NCI-H2196 treated with DMSO at 0.1 percent for 48 hours (cell line): Measurements from ENCODE around the gene IL17RC.
"Not testable (repeated sequence)": the region's sequence is repeated elsewhere in the genome, so short reads cannot be mapped to it uniquely, and the experiment has no call there.

ENCODE experiments used
- DNase-seq: peaks from one replicate; lab custom pipeline; 2025; ENCODE audit not compliant: unreplicated experiment; lab: John Stamatoyannopoulos, UW

The IL17RC gene

DNA sequence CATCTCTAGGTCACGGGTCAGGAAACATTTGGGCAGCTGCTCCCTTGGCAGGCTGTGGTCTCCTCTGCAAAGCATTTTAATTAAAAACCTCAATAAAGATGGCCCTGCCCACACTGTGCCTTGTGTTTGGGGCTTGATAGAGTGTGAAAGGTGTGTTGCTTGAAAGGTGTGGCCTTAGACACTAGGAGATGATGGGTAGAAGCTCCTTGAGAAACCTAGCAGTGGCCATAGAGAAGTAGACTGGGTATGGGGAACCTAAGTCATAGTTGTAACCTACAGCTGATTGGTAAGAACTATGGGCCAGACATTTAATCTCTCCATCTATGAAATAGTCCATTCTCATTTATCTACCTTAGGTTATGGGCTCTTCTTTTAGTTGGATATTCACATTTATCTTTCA lies 23.2 kb upstream of the IL17RC start:
- no peak for DNase-seq

GRCh38 chr3:9895715-9896114 lies 21.2 kb upstream of the IL17RC start:
- not testable (repeated sequence) for DNase-seq

- DNase-seq = not testable (repeated sequence)
Measured at GRCh38 chr3:9896755-9897407, 20.0 kb upstream of the IL17RC start.

DNA sequence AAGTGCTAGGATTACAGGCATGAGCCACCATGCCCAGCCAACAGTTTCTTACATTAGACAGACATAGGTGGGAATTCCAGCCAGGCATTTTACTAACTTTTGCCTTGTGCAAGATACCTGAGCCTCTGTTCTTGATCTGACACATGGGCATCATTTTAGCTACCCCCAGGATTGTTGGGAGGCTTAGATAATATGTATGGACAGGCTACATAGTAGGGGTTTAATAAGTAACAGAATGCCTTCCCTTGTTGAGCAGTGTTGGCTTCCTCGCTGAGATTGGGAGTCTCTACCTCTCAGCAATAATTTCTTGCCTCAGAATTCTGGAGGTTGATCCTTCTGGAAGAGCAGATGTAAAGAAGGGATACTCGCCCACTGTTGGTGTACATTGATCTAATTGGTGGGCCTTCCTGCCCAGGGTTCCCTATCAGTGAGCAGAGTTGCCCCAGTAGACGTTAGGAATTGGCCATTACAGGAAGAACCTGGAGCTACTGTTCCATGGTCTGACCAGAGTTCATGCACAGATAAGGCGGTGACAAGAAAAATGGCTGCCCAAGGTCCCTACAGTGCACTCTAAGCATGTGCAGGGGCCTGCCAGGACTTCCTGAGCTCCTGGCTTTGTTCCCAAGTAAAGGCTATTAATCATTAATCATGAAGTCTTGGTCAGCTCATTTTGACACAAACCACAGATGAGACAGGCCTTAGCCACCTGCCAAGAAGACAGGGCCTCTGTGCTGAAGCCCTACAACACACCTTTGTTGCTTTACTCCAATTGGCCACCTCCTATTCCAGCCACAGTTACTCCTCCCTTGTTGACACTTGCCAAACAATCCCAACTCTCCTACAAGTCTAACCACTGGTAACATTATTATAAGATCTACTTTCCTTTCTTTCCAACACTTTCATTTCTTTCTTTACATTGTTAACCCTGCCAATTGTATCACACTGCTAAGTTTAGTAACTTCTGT lies 19.2 kb upstream of the IL17RC start:
- DNase-seq = no peak

- DNase-seq = no peak
Measured at GRCh38 chr3:9898467-9899241, 18.2 kb upstream of the IL17RC start.

DNA sequence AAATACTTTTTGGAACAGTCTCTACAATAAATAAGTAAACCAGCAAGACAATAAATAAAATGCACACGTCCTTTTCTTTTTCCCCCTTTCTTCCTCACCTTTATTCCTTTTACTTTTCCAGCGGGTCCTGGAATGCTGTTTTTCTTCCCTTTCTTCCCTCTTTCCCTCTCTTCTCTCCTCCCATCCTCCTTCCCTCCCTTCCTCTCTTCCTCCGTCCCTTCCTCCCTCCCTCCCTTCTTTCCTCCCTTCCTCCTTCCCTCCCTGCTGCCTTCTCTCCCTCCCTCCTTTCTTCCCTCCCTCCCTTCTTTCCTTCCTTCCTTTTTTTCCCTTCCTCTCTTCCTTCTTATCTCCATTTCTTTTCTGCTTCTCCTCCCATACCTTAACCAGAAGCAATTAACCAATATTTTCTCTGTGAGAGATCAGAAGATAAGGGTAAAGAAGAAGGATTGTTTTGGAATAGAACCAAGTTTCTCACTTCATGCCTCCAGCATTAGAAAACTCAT lies 17.6 kb upstream of the IL17RC start:
- no peak for DNase-seq

DNA sequence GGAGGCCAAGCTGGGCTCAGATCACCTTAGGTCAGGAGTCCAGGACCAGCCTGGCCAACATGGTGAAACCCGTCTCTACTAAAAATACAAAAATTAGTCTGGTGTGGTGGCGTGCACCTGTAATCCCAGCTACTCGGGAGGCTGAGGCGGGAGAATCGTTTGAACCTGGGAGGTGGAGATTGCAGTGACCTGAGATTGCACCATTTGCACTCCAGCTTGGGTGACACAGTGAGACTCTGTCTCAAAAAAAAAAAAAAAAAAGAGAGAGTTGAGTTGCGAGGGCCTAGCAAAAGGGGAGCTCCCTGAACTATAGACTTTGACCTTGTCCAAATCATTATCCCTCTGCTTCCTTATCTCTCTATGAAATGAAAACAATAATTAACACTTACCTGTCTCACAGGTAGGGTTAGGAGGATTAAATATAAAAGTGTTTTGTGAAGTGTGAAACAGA lies 15.9 kb upstream of the IL17RC start:
- DNase-seq = not testable (repeated sequence)

DNA sequence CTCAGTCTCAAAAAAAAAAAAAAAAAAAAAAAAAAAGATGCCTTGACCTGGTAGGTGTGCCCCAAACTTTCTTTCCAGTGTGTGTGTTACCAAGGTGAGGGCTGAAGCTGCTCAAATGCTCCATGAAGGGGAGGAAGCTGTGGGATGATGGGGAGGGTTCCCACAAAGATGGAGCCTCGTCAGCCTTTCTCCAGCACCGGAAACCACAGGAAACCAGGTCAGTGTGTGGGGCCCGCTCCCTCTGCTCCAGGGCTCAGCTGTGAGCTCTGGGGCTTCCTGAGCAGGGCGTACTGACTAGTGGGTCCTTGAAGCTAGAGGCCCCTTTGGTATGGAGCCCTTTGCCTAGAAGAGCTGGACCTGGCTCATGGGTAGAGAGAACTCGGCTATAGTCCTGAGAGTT lies 14.9 kb upstream of the IL17RC start:
- DNase-seq = no peak

DNA sequence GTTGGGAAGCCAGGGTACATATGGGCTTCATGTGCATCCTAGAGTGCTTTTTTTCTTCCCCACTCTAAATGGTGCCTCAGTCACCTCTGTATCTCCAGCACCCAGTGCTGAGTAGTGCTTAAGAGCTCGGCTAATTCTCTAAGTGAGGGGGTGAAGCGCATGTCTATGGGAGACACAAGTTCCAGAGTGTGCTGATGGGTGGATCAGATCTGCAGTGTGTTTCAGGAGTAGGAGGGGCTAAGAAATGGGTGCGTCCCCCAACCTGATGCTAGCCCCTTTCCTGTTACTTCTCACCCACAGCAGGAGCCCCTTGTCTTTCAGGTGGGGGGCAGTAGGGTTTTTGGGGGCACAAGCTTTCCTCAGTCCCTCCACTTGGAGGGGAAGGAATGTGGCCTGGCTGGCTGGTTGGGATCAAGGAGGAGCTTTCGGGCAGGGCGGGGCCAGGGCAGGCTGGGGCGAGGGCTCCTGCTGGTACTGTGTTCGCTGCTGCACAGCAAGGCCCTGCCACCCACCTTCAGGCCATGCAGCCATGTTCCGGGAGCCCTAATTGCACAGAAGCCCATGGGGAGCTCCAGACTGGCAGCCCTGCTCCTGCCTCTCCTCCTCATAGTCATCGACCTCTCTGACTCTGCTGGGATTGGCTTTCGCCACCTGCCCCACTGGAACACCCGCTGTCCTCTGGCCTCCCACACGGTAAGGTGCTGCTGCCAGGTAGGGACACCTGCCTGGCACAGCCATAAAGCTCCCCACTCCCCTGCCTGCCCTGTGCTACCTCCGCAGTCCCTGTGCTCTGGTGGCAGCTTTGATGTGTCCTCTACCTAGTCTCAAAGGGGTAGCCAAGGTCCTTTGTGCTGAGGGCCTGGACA lies 14.3 kb upstream of the IL17RC start, which contains the start of gene IL17RE:
Gene IL17RE (plus strand): TSS at position 477 of the 866 bp plus-strand sequence. CDS start 85 bp downstream, at position 562.
- DNase-seq = no peak

- DNase-seq = no peak
Measured at GRCh38 chr3:9903238-9903624, 13.7 kb upstream of the IL17RC start.

DNA sequence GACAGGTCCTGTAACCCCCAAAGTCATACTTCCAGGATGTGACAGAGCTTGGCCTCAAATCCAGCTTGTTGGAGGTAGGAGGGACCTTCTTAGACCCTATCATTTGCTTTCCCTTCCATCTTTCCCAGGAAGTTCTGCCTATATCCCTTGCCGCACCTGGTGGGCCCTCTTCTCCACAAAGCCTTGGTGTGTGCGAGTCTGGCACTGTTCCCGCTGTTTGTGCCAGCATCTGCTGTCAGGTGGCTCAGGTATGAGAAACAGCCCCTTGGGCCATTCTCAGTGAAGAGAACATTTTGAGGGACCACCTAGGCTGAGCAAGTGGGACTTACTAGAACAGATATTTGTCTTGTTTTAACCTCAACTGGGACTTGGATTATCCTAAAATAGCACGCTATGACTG lies 13.0 kb upstream of the IL17RC start:
- DNase-seq = no peak

DNA sequence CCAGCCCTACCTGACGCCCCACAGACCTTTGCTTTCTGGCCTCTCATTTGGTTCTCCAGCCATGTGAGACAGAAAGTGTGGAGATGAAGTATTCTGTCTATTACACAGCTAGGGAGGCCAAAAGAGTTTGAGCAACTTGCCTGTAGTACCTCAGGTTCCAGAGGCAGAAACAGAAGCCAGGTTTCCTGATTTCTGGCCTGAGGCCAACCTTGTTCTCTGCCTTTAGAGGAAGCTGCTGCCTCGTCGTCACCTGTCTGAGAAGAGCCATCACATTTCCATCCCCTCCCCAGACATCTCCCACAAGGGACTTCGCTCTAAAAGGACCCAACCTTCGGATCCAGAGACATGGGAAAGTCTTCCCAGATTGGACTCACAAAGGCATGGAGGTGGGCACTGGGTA lies 10.4 kb upstream of the IL17RC start:
- no peak for DNase-seq

DNA sequence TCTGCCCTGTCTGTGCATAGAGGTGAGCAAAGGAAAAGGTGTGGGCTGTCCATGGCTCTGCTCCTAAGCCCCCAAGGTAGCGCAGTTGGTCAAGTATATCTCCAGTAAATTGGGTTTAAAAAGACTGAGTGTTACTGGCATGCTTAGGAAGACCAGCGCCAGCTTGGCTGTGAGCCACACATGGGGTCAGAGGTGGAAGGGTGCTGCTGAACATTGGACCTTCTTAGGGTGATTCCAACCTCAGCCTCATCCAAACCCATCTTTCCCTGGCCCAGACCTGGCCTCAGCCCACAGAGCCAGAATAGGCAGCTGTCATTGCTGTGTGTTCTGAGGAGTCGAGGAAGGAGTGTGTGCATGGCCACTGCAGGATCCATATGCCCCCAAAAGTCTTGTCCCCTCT lies 8.6 kb upstream of the IL17RC start:
- DNase-seq = no peak

DNA sequence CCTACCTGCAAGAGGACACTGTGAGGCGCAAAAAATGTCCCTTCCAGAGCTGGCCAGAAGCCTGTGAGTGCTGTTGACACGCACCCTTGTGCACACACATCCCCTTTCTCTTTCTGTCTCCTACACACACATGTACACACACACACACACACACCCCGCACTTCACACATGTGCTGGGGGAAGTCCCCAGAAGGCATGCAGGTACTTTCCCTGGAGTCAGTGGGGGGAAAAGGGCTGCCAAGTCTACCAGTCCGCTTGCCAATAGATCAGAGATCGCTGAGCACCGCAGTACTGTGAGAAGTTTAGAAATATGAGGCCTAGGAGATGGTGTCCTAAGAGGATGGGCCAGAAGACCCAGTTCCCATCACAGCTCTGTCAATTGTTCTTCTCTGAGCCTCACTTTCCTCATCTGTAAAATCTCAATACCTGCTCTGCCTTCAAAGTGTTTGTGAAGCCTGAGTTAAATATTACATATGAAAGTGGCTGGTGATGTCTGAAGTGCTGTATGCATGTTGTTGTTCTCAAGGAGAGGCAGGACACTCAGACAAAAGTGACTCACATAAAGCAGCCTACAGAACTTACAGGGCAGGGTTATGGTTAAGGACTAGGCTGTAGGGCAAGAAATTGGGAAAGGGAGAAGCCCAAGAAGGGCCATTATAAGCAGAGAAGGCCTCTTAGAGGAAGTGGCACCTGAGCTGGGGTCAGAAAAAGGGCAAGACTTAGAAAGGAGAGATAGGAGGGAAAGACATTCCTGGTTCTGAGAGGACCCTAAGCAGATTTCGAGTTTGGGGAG lies 7.5 kb upstream of the IL17RC start:
- no peak for DNase-seq

DNA sequence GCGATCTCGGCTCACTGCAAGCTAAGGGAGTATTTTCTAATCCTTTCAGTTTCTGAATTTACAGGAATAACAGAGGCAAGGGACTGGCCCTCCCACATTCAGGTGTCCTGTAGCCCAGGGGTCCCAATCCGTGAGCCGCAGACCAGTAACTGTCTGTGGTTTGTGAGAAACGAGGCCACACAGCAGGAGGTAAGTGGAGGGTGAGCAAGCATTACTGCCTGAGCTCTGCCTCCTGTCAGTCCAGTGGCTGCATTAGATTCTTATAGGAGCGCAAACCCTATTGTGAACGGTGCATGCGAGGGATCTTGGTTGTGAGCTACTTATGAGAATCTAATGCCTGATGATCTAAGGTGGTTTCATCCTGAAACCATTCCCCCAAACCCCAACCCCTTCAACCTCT lies 5.0 kb upstream of the IL17RC start:
- no peak for DNase-seq

- DNase-seq = no peak
Measured at GRCh38 chr3:9912294-9912935, 4.5 kb upstream of the IL17RC start.

DNA sequence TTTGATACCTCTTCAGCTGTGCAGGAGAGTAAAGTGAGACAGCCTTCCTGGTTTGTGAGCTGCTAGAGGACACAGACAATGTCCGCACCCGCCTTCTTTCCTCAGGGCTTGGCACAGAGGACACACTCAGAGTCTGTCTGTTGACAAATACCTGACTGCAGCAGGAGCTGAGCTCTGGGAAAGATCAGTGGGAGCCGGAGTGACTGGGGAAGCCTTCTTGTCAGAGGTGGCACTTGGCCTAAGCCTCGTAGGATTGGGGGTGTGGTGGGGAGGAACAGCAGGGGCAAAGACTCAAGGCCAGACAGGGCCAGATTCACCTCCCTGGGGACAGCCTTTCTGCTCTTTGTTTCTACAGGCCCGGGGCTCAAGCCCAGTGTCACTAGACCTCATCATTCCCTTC lies 3.3 kb upstream of the IL17RC start:
- no peak for DNase-seq

DNA sequence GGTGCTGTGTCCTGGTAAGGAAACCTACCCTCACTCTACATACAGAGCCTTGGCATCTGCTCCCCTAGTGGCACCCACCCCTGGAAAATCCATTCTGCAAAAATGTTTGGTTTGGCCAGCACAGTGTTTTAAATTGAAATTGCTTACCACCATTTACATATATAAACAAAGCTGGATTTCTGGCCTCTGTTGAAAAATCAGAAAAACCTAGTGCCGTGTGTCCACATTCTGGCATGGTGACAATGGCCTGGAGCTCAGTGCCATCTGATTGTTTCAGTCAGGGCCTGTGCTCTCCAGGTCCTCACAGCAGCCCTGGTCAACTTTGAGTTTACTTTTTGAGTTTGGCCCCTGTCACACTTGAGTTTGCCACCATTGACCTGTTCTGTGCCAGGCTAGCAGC lies 2.9 kb upstream of the IL17RC start:
- DNase-seq = no peak
